ENCODE data around the gene RINT1.

The RINT1 gene

GRCh38 chr7:105611856-105612775 is 80.1 kb downstream of the RINT1 start:
- TF ChIP-seq TEAD4 (IDR thresholded peaks at IDR 0.05): no peak
- TF ChIP-seq EP300 (IDR thresholded peaks at IDR 0.05; ENCODE audit: borderline replicate concordance): no peak
- no peak for TF ChIP-seq CEBPB (IDR thresholded peaks at IDR 0.05)
- no peak for TF ChIP-seq FOXM1 (IDR thresholded peaks at IDR 0.05; ENCODE audit: borderline replicate concordance, low read depth)
- TF ChIP-seq MAX (IDR thresholded peaks at IDR 0.05): no peak
- TF ChIP-seq, protein P1, sequence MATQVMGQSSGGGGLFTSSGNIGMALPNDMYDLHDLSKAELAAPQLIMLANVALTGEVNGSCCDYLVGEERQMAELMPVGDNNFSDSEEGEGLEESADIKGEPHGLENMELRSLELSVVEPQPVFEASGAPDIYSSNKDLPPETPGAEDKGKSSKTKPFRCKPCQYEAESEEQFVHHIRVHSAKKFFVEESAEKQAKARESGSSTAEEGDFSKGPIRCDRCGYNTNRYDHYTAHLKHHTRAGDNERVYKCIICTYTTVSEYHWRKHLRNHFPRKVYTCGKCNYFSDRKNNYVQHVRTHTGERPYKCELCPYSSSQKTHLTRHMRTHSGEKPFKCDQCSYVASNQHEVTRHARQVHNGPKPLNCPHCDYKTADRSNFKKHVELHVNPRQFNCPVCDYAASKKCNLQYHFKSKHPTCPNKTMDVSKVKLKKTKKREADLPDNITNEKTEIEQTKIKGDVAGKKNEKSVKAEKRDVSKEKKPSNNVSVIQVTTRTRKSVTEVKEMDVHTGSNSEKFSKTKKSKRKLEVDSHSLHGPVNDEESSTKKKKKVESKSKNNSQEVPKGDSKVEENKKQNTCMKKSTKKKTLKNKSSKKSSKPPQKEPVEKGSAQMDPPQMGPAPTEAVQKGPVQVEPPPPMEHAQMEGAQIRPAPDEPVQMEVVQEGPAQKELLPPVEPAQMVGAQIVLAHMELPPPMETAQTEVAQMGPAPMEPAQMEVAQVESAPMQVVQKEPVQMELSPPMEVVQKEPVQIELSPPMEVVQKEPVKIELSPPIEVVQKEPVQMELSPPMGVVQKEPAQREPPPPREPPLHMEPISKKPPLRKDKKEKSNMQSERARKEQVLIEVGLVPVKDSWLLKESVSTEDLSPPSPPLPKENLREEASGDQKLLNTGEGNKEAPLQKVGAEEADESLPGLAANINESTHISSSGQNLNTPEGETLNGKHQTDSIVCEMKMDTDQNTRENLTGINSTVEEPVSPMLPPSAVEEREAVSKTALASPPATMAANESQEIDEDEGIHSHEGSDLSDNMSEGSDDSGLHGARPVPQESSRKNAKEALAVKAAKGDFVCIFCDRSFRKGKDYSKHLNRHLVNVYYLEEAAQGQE (IDR thresholded peaks at IDR 0.05; ENCODE audit: low read depth): no peak
- TF ChIP-seq NFIC (IDR thresholded peaks at IDR 0.05): no peak
- TF ChIP-seq ZBTB7A (IDR thresholded peaks at IDR 0.05; ENCODE audit: low read depth): no peak
- no peak for TF ChIP-seq TAF1 (IDR thresholded peaks at IDR 0.05; ENCODE audit: low read depth)
- TF ChIP-seq RAD21 (IDR thresholded peaks at IDR 0.05; ENCODE audit: low read depth): no peak
- TF ChIP-seq YY1 (IDR thresholded peaks at IDR 0.05; ENCODE audit: low read depth): no peak
- no peak for TF ChIP-seq EGR1 (IDR thresholded peaks at IDR 0.05)
- TF ChIP-seq CREB1 (IDR thresholded peaks at IDR 0.05; ENCODE audit: low read depth): no peak

- TF ChIP-seq EP300 (IDR thresholded peaks at IDR 0.05; ENCODE audit: borderline replicate concordance) (no peak), TCF12 (IDR thresholded peaks at IDR 0.05; ENCODE audit: low read depth) (no peak), TEAD4 (IDR thresholded peaks at IDR 0.05) (no peak), CREB1 (IDR thresholded peaks at IDR 0.05; ENCODE audit: low read depth) (no peak), YY1 (IDR thresholded peaks at IDR 0.05; ENCODE audit: low read depth) (no peak), ZBTB7A (IDR thresholded peaks at IDR 0.05; ENCODE audit: low read depth) (no peak), TAF1 (IDR thresholded peaks at IDR 0.05; ENCODE audit: low read depth) (no peak)
Measured at GRCh38 chr7:105612806-105613205, 80.8 kb downstream of the RINT1 start.

- TF ChIP-seq TAF1 (IDR thresholded peaks at IDR 0.05; ENCODE audit: low read depth) (no peak), RAD21 (IDR thresholded peaks at IDR 0.05; ENCODE audit: low read depth) (no peak)
Measured at GRCh38 chr7:105613611-105614330, 81.8 kb downstream of the RINT1 start.

DNA sequence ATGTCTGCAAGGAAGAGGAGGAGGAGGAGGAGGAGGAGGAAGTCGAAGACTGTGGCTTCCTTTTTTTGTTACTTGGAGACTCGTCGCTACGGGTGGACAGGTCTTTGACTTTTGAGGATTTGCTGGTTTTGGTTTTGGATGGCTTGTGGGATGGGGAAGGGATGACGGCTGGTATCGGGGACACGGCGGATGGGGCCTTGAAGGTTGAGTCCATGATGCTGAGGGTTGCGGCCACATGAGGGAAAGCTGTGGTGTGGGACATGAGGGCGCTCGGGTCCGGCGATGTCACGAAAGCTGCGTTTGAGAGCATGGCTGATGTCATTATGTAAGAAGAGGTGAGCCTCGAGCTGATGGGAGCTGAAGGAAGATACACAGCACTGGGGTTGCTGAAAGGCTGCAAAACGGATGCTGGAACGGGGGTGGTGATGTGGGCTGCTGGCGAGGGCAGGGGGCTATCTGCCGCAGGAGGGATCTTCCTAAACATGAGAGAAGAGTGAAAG is 82.4 kb downstream of the RINT1 start:
- TF ChIP-seq NFIC (IDR thresholded peaks at IDR 0.05): no peak
- no peak for TF ChIP-seq RAD21 (IDR thresholded peaks at IDR 0.05; ENCODE audit: low read depth)
- TF ChIP-seq CEBPB (IDR thresholded peaks at IDR 0.05): no peak
- TF ChIP-seq EP300 (IDR thresholded peaks at IDR 0.05; ENCODE audit: borderline replicate concordance): no peak
- no peak for TF ChIP-seq YY1 (IDR thresholded peaks at IDR 0.05; ENCODE audit: low read depth)
- TF ChIP-seq ZBTB7A (IDR thresholded peaks at IDR 0.05; ENCODE audit: low read depth): no peak
- TF ChIP-seq MAX (IDR thresholded peaks at IDR 0.05): no peak
- TF ChIP-seq, protein P2, sequence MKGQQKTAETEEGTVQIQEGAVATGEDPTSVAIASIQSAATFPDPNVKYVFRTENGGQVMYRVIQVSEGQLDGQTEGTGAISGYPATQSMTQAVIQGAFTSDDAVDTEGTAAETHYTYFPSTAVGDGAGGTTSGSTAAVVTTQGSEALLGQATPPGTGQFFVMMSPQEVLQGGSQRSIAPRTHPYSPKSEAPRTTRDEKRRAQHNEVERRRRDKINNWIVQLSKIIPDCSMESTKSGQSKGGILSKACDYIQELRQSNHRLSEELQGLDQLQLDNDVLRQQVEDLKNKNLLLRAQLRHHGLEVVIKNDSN (IDR thresholded peaks at IDR 0.05): no peak

Measured in Ishikawa (cell line).